Body of pancreas (tissue), 4 donors: ENCODE data around the gene LBP.
"Not testable (repeated sequence)": the region's sequence is repeated elsewhere in the genome, so short reads cannot be mapped to it uniquely, and the experiment has no call there.

Experiments
- CTCF ChIP-seq, 7 experiments: fragments of 450-650 bp in 4 of 7; fragments of 200-600 bp in 3 of 7; sonication (generic) in 3 of 7; IDR thresholded peaks; one replicate each; pipeline ENCODE4 v1.5.1; 2016 to 2019; ENCODE audit warnings: antibody characterized with exemption in 7 of 7
- POLR2A ChIP-seq, 3 donors: fragments of 450-650 bp; IDR thresholded peaks; one replicate each; pipeline ENCODE4 v1.6.1; 2016; ENCODE audit warnings: antibody characterized with exemption in 3 of 3, mild to moderate bottlenecking in 2 of 3

- TF ChIP-seq CTCF, POLR2A (IDR thresholded peaks at IDR 0.05): not testable (repeated sequence)
These were observed 31.9 kb upstream of the LBP start for GRCh38 chr20:38314350-38314749.
